Activated gamma-delta T cell treated with anti-CD3 and anti-CD28 coated beads, Interleukin-2, amount 50 U/mL, for 16 hours (primary cell): Measurements from ENCODE around the gene ABCC1.
"Not testable (repeated sequence)": the region's sequence is repeated elsewhere in the genome, so short reads cannot be mapped to it uniquely, and the experiment has no call there.

ENCODE experiments used
- DNase-seq: peaks from one replicate; pipeline ENCODE4 v3.0.0-alpha.2; 2020; ENCODE audit warnings: low read depth

ABCC1 gene

DNA sequence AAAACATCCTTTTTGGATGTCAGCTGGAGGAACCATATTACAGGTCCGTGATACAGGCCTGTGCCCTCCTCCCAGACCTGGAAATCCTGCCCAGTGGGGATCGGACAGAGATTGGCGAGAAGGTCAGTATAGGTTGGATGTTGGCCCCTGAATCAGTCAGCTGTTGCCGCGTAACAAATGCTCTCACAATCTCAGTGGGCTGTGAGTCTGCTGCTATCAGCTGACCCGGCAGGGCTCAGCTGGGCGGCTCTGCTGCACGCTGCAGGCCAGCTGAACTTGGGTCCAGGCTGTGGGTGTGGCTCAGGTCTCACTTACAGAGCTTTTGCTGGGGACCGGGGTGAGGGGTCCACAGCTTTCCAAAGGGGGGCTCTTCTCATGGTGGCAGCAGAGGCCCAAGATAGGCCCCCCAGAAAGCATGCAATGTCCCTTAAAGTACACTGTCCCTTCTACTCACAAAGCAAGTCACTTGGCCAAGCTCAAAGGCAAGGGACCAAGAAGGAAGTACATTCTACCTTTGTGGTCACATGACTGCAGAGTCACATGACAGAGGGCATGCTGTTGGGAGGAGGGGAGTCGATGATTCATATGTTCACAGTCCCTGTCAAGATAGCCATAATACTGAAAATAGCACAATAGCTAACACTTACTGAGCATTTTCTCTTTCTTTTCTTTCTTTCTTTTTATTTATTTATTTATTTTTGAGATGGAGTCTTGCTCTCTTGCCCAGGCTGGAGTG is 134.2 kb downstream of the ABCC1 start:
- DNase-seq: no peak

DNA sequence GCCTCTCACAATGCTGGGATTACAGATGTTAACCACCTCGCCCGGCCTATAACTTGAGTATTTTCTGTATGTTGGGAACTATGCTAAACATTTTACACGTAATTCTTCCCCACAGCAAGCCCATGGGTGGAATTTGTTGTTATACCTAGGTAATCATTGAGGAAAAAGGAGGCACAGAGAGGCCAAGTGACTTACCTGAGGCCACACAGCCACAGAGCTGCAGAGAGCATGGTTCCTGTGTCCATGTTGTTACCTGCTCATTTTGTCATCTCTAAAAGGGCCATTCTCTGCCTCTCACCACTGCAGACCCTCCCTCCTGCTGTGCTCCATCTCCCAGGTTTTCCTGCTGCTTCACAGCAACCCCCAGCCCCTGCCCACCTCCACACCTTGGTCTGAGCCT is 135.5 kb downstream of the ABCC1 start:
- DNase-seq: no peak

DNA sequence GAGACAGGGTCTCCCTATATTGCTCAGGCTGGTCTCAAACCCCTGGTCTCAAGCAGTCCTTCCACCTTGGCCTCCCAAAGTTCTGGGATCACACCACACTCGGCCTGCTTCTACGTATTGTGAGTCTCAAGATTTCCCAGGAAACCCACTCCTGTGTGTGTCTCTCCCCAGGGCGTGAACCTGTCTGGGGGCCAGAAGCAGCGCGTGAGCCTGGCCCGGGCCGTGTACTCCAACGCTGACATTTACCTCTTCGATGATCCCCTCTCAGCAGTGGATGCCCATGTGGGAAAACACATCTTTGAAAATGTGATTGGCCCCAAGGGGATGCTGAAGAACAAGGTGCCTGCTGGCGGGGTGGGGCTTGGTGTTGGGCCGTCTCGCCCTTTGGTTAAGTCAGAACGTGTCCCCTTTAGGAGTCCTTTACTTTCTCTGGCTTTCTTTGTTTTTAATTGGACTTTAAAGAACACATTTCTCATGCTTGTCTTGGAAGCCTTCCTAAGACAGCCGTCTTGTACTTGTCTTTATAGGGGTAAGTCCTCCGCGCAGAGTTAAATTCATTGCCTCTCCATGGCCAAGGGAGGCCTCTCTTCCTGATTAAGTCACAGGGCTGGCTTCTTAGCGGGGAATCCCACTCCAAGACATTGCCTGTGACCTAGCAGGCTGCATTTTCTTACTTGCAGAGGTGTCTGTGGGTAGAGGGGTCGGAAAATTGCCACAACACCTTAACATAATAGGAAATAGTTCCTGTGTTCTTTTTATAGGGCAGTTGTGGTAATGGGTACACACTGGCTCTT is 137.4 kb downstream of the ABCC1 start:
- DNase-seq: no peak

DNA sequence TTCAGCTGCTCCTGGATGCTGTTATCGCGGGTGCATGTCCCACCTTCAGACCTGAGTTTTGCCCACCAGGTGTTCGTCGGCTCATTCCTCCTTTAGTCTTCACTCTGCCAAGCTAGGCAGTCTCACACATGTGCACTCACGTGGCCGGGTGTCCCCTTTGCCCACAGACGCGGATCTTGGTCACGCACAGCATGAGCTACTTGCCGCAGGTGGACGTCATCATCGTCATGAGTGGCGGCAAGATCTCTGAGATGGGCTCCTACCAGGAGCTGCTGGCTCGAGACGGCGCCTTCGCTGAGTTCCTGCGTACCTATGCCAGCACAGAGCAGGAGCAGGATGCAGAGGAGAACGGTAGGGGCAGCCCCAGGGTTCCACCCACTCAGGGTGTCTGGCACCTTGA is 140.8 kb downstream of the ABCC1 start:
- no peak for DNase-seq

DNA sequence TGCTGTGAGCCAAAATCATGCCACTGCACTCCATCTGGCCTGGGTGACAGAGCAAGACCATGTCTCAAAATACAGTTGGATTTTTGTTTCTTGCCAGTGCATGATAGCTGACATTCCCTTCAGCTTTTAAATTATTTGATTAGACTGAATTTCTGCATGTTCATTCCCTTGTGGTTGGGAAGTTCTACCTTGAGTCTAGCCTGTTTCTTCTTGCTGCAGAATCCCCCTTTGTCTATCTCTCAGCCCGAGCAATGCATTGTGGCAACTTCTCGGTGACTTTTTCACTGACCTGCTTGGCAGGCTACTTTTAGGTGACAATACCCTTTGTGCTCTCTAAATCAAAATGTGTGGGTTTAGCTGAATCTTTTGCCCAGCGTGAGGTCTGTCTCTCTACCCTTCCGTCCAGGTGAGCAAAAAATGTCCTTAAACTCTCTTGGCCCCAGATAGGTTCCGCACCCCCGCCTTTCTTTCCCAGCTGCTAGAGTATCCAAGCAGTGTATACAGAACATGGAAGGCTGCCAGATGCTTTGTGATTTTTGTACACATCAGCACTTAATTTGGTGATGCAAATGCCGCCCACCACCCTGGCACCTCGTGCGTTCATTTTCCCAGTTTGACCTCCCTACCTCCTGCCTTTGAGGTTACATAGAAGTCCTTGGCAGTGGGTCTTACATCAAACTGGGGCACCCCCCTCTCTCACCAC is 143.7 kb downstream of the ABCC1 start:
- no peak for DNase-seq

DNA sequence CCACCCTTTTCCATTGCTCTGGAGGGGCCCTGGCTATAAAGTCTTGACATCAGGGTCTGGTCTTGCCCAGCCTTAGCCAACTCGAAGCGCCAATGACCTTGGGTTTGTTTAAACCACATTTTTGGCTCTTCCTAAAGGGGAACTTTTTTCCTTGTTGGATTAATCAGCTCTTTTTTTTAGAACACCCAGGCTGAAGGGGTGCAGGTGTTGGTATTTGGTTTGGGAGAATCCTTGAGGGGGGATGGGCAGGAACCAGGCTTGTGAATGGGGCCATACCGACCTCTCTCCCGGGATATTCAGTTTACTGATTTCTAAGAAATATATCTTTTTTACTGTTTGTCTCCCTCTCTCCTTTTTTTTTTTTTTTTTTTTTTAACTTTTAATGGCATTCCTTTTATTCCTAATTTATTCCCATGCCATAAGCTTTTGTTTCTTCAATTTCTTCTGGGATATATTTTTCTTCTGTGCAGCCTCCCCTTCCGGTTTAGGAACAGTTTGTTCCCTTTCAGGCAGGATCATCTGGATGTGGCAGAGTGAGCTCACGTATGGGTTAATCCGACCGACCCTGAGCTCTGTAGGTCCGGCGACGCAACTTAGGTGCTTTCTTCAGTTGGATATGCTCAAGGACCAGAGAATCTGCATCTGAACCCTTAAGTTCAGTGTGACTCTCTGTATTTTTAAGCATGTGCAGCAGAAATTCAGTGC is 144.4 kb downstream of the ABCC1 start:
- no peak for DNase-seq

DNA sequence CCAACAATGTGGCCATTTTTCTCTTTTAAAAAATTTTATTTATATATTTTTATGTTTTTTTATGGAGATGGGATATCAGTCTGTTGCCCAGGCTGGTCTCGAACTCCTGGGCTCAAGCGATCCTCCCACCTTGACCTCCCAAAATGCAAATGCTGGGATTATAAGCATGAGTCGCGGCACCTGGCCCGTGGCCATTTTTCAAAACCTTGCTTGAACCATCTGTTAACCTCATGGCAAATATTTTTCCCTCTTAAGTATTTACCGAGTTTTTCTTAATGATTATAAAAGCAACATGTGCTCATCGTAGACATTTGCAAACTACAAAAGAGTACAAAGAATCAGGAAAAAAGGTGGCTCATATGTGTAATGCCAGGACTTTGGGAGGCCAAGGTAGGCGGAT is 146.2 kb downstream of the ABCC1 start:
- no peak for DNase-seq

DNA sequence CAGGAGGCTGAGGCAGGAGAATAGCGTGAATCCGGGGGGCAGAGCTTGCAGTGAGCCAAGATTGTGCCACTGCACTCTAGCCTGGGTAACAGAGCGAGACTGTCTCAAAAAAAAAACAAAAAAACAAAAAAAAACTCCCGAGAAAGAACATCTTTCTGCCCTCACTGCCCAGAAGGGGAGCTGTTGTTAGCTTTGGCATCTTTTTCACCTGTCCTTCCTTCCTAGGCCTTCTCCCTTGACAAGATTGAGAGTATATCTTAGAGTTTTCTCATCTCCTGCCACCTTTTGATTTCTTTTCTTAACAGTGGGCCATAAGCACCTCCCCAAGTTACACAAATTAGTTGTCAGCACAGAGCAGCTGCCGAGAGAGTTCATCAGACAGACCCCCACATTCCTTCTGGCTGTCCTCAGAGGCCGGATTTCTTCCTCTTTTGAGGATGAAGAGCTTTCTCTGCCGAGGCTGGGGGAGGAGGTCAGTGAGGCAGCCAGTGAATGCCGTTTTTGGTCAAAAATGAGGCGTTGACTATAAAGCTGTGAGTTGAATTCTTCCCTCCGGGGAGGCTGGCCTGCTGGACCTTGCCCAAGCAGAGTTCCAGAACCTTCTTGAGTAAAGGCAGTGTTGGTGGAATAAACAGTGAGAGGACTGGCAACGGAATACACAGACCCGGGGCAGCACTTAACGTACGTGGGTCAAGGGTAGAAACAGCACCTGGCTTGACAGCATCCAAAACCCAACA is 146.9 kb downstream of the ABCC1 start:
- DNase-seq: no peak

DNA sequence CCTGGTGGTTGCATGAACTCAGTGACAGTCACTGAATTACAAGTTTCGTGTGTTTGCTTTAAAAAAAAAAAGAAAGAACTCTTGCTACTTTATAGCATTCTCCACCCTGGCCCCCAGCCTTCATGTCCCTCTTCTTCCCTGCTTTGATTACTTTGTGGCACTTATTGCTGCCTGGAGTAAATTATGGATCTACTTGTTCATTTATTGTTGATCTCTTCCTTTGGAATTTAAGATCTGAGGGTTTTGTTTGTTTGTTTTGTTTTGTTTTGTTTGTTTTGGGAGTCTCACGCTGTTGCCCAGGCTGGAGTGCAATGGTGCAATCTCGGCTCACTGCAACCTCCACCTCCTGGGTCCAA is 147.4 kb downstream of the ABCC1 start:
- DNase-seq: no peak

DNA sequence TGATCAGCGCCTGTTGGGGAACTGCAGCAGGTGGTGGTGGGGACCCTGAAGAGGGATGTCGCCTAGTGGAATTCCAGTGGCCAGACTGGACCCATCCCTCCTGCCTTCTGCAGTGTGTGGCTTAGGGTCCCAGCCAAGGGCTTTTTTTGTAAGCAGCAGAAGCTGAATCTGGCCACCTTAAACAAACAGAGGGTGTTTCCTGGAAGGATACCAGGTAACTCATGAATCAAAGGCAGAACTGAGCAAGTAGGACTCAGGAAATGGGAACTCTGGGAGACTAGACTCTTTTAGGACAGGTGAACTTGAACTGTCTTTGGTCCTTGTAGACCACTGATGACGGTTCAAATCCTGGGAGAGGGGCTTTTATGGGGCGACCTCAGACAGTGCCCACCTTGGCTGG is 149.9 kb downstream of the ABCC1 start:
- DNase-seq: no peak

DNA sequence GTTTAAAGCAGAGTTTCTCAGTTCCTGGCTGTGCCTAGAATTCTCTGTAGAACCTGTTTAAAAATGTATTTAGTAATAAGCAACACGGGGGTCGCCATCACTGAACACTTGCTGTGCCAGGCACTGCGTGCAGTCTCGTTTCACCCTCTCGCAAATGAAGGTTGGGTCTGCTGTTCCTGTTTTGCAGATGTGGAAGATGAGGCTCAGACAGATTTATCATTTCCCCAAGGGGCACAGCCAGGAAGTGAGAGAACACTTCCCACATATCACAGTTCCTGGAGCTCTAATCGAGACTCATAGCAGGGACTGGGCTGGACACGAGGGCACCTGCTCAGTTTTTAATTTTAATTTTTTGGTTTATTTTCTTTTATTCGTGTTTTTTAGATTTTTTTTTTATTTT is 151.2 kb downstream of the ABCC1 start:
- no peak for DNase-seq

DNA sequence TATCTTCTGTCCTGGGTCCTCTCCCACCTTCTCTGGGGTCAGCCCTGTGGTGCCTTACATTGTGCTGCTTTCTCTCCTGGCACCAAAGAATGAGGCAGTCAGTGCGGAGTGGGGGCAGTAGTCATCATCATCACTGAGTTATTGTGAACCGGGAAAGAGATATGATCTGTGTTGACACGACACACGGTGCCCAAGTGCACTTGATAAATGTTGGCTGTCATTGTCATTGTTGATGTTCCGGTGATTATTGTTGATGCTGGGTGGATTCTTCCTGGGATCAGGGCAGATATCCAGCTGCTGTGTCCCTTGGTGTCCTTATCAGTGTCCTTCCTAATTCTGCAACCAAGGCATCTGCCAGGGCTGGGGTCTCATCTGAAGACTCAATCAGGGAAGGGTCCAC is 152.2 kb downstream of the ABCC1 start:
- no peak for DNase-seq

DNA sequence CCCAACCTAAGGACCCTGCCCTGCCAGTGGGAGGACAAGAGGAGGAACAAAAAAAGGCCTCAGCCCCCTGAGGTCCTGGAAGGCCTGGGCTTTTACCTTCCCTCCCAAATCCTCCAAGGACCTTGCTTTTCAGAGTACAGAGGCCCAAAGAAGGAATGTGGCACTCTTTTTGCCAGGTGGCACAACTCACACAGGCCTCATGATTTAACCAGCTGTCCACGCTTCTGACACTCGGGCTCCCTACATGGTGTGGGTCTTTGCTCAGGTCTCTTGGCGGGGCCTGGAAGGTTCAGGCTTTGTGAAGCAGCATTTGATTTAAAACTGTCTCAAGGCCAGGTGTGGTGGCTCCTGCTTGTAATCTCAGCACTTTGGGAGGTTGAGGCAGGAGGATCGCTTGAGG is 153.3 kb downstream of the ABCC1 start:
- DNase-seq: no peak

DNA sequence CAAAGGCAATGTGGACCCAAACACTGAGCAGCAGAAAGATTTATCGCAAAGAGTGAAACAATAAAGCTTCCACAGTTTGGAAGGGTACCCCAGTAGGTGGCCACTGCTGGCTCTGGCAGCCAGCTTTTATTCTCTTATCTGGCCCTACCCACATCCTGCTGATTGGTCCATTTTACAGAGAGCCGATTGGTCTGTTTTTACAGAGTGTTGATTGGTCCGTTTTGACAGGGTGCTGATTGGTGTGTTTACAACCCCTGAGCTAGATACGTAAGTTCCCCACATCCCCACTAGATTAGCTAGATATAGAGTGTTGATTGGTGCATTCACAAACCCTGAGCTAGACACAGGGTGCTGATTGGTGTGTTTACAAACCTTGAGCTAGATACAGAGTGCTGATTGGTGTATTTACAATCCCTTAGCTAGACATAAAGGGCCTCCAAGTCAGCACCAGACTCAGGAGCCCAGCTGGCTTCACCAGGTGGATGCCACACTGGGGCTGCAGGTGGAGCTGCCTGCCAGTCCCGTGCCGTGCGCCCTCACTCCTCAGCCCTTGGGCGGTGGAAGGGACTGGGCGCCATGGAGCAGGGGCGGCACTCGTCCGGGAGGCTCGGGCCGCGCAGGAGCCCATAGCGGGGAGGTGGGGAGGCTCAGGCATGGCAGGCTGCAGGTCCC is 154.9 kb downstream of the ABCC1 start:
- DNase-seq: not testable (repeated sequence)

DNA sequence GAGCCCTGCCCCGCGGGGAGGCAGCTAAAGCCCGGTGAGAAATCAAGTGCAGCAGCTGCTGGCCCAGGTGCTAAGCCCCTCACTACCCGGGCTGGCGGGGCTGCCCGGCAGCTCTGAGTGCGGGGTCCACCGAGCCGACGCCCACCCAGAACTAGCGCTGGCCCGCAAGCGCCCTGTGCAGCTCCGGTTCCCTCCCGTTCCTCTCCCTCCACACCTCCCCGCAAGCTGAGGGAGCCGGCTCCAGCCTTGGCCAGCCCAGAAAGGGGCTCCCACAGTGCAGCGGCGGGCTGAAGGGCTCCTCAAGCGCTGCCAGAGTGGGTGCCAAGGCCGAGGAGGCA is 155.4 kb downstream of the ABCC1 start:
- DNase-seq: not testable (repeated sequence)

DNA sequence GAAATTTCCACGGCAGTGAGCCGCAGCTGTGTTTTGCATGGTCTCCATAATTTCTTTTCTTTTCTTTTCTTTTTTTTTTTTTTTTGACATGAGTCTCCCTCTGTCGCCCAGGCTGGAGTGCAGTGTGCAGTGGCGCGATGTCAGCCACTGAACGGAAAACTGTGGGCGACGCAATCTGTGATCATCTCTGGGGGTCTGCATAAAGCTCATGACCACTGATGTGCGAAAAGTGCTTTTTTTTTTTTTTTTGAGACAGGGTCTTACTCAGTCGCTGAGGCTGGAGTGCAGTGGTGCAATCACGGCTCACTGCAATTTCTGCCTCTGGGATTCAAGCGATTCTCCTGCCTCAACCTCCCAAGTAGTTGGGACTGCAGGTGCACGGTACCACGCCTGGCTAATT is 156.2 kb downstream of the ABCC1 start:
- DNase-seq: no peak

DNA sequence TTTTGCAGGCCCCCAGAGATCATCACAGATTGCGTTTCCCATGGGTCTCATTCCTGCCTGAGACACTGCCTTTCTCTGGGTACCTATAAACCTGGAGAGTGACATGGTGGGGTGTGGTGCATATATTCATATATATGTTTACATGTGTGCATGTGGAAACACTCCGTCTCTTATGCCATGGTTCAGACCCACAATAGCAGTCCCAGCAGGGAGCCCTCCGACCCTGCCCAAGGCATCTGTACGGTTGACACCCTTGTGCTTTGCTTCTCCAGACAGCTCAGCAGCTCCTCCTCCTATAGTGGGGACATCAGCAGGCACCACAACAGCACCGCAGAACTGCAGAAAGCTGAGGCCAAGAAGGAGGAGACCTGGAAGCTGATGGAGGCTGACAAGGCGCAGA is 157.1 kb downstream of the ABCC1 start:
- no peak for DNase-seq

DNA sequence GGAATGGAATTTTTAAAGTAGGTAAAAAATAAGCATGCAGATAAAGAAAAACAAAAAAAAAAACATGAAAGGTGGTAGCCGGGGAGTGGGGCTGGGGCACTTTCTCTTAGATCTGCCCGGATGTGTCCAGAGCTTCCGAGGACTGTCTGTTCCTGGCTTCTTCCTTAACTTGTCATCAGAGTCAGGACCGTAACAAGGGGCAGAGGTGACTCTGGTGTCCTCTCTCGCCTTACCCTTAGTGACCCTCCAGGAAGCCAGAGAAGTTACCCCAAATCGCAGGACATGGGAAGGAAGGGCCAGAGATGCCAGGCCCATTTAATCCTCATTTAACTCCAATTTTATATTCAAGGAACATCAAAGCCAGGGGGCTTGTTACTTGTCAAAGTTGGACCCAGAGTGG is 158.4 kb downstream of the ABCC1 start:
- no peak for DNase-seq

DNA sequence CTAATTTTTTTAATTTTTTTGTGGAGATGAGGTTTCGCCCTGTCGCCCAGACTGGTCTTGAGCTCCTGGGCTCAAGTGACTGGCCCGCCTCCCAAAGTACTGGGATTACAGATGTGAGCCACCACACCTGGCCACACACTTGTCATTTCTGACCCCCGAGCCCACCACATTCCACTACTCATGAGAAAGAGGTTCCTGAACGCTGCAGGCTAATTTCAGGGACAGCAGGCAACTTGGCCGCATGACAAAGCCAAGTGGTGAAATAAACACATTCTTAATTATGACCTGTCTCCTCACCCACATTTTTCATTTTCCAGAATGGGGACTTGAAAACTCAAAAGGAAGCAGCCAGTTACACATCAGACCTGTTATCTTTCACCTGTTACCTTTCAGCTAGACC is 159.3 kb downstream of the ABCC1 start:
- DNase-seq: no peak

DNA sequence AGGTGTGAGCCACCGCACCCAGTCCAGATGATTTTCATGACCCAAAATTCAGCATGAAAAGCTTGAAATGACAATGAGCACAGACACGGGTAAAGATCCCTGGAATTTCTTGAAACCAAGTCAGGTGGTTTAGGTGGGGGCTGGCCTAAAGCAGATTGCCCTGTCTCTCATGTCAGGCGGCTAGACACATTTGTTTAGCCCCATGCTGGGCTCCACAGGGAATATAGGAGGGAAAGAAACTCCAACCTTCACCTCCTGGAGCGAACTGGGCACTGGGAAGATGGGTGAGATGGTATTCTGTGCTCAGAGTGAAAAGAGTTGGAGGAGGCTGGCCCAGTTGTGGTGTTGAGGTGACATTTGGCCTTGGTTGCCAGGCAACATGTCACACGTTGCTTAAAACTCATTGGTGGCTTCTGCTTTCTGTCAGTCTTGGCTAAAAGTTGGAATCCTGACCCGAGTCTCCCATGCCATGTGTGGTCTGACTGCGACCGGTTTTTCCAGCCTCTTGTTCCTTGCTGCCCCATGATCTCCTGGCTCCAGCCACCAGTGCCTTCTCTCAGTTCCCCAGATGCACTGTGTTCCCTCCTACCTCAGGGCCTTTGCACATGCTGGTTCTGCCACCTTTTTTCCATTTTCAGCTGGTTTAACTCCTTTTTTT is 160.2 kb downstream of the ABCC1 start:
- no peak for DNase-seq

DNA sequence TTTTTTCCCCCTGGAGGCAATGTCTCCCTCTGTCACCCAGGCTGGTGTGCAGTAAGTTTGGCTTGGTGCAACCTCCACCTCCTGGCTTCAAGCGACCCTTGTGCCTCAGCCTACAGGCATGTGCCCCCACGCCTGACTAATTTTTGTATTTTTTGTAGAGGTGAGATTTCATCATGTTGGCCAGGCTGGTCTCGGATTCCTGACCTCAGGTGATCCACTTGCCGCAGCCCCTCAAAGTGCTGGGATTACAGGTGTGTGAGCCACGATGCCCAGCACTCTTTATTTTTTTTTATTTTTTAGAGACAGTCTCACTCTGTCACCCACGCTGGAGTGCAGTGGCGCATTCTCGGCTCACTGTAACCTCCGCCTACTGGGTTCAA is 160.7 kb downstream of the ABCC1 start:
- DNase-seq: no peak
